Measurements from ENCODE around the gene CLHC1. TPM values are rescaled to one million over a fixed set of nuclear protein-coding genes. Genes with fewer than 3 reads are reported as not detected.

CLHC1 gene
- total and polyA plus RNA-seq, 7 experiments from 2014 or later: 1.0 to 19.5 (median 6.3) TPM

Other genes starting within 250 kb of the CLHC1 start
- gene RTN4, start 181.8 kb downstream of the CLHC1 start, total RNA-seq: 100 to 1,000 TPM in 1 of 5 experiments, 10 to 100 TPM in 4; 59.6 to 100 (median 65.1) TPM
- 100 to 1,000 TPM in 1 of 2 donors, 10 to 100 TPM in 1; 61.2 to 126 TPM for gene RTN4, start 181.8 kb downstream of the CLHC1 start, polyA plus RNA-seq
- 1,000 to 10,000 TPM in 4 of 5 experiments, 100 to 1,000 TPM in 1; 948 to 2,409 (median 2,155) TPM for gene RPS27A, start 395 bp upstream of the CLHC1 start, total RNA-seq
- 1,000 to 10,000 TPM; 3,065 to 4,603 TPM for gene RPS27A, start 395 bp upstream of the CLHC1 start, polyA plus RNA-seq
- gene MTIF2, start 36.9 kb upstream of the CLHC1 start, total RNA-seq: 10 to 100 TPM; 23.0 to 35.5 (median 28.0) TPM
- gene MTIF2, start 36.9 kb upstream of the CLHC1 start, polyA plus RNA-seq: 10 to 100 TPM; 13.1 to 17.8 TPM
- gene CCDC88A, start 187.6 kb upstream of the CLHC1 start, total RNA-seq: 10 to 100 TPM in 4 of 5 experiments, 1 to 10 TPM in 1; 9.9 to 53.3 (median 15.9) TPM
- 1 to 10 TPM; 1.2 to 5.1 TPM for gene CCDC88A, start 187.6 kb upstream of the CLHC1 start, polyA plus RNA-seq

Data from naive thymus-derived CD4-positive, alpha-beta T cell (primary cell).